Immature natural killer cell (primary cell): Measurements from ENCODE around the gene BLOC1S6. TPM values are rescaled to one million over a fixed set of nuclear protein-coding genes. Genes with fewer than 3 reads are reported as not detected.

Source experiments
- DNase-seq, 3 donors: peaks; one replicate each; pipeline ENCODE4 v3.0.0; 2022; ENCODE audit warnings: mixed read lengths in 1 of 3
- H3K27ac Mint-ChIP-seq, 6 donors: one replicate each; pipeline ENCODE4 v1.8.0; 2020; ENCODE audit warnings: mixed read lengths in 6 of 6, mild to moderate bottlenecking in 5 of 6, inconsistent platforms in 4 of 6, moderate library complexity in 3 of 6
- H3K27me3 Mint-ChIP-seq, 3 donors: one replicate each; pipeline ENCODE4 v1.8.0; 2020 to 2021; ENCODE audit warnings: low read depth in 3 of 3, mild to moderate bottlenecking in 3 of 3, mixed read lengths in 3 of 3, moderate library complexity in 3 of 3, inconsistent platforms in 1 of 3
- H3K36me3 Mint-ChIP-seq, 3 donors: one replicate each; pipeline ENCODE4 v1.8.0; 2020; ENCODE audit warnings: mixed read lengths in 3 of 3, inconsistent platforms in 2 of 3, mild to moderate bottlenecking in 2 of 3
- H3K4me1 Mint-ChIP-seq, 2 donors: one replicate each; pipeline ENCODE4 v1.8.0; 2020; ENCODE audit warnings: inconsistent platforms in 2 of 2, mild to moderate bottlenecking in 2 of 2, mixed read lengths in 2 of 2, moderate library complexity in 1 of 2
- H3K4me3 Mint-ChIP-seq, 5 donors: one replicate each; pipeline ENCODE4 v1.8.0; 2020; ENCODE audit warnings: mild to moderate bottlenecking in 5 of 5, mixed read lengths in 5 of 5, inconsistent platforms in 3 of 5, moderate library complexity in 3 of 5
- H3K9me3 Mint-ChIP-seq, 6 donors: one replicate each; pipeline ENCODE4 v1.8.0; 2020; ENCODE audit warnings: mild to moderate bottlenecking in 6 of 6, mixed read lengths in 6 of 6, inconsistent platforms in 4 of 6, moderate library complexity in 3 of 6
- polyA plus RNA-seq, 3 donors: library from polyadenylated mRNA; unstranded; fragments of 300-500 nt; fragmentation: Illumina TruSeq; gene quantifications; one replicate each; pipeline ENCODE4 v1.2.3, GENCODE V29; 2021

BLOC1S6 gene
- 10 to 100 TPM; 45.0 to 57.1 (median 52.1) TPM for polyA plus RNA-seq

- no peaks in the 10 kb centered on the region for H3K9me3 Mint-ChIP-seq
- no peaks in the 10 kb centered on the region for H3K36me3 Mint-ChIP-seq
- H3K4me1 Mint-ChIP-seq, result peaks cover 33 to 53% of the 10 kb centered on the region in 2 donors
- peak within 1 kb of the TSS; percentile 98 to 100 (median 100) for H3K27ac Mint-ChIP-seq
- peaks cover 10 to 14% (median 13%) of the 10 kb centered on the region in 3 donors for H3K27me3 Mint-ChIP-seq
- H3K4me3 Mint-ChIP-seq, result peak within 1 kb of the TSS; percentile 94 to 100 (median 96)
- peak; percentile 96 to 97 (median 96) for DNase-seq
Observed at GRCh38 chr15:45587095-45587862, at the start of gene BLOC1S6. Gene BLOC1S6, plus strand, starts transcription at chr15:45587379. Its CDS starts 65 bp downstream, at chr15:45587444.

- Mint-ChIP-seq H3K27ac (no peak overlapping the region), H3K4me1 (no peaks in the 10 kb centered on the region), H3K4me3 (no peak overlapping the region), H3K27me3 (peaks cover 0 to 3% (median 0%) of the 10 kb centered on the region in 3 donors), H3K36me3 (no peaks in the 10 kb centered on the region), H3K9me3 (no peaks in the 10 kb centered on the region)
- no peak for DNase-seq
Observed at GRCh38 chr15:45539680-45540079, 47.5 kb upstream of the BLOC1S6 start.

GRCh38 chr15:45540531-45540930 is 46.6 kb upstream of the BLOC1S6 start:
- DNase-seq, result no peak
- Mint-ChIP-seq H3K4me1 (no peaks in the 10 kb centered on the region), H3K9me3 (no peaks in the 10 kb centered on the region), H3K4me3 (no peak overlapping the region), H3K27me3 (peaks cover 0 to 2% (median 0%) of the 10 kb centered on the region in 3 donors), H3K36me3 (no peaks in the 10 kb centered on the region), H3K27ac (no peak overlapping the region)

- no peak overlapping the region for H3K4me3 Mint-ChIP-seq
- no peak overlapping the region for H3K27ac Mint-ChIP-seq
- H3K4me1 Mint-ChIP-seq, result no peaks in the 10 kb centered on the region
- DNase-seq, result no peak
- H3K9me3 Mint-ChIP-seq, result no peaks in the 10 kb centered on the region
- H3K36me3 Mint-ChIP-seq, result no peaks in the 10 kb centered on the region
- H3K27me3 Mint-ChIP-seq, result peaks cover 0 to 3% (median 0%) of the 10 kb centered on the region in 3 donors
Observed at GRCh38 chr15:45543051-45543450, 44.1 kb upstream of the BLOC1S6 start.

- H3K27me3 Mint-ChIP-seq, result peaks cover 0 to 3% (median 2%) of the 10 kb centered on the region in 3 donors
Observed at GRCh38 chr15:45544266-45545023, 42.7 kb upstream of the BLOC1S6 start.

GRCh38 chr15:45546789-45547188 is 40.4 kb upstream of the BLOC1S6 start:
- Mint-ChIP-seq H3K4me3 (no peak overlapping the region), H3K9me3 (no peaks in the 10 kb centered on the region), H3K27ac (no peak overlapping the region), H3K4me1 (no peaks in the 10 kb centered on the region), H3K27me3 (peaks cover 0 to 9% (median 5%) of the 10 kb centered on the region in 3 donors), H3K36me3 (no peaks in the 10 kb centered on the region)
- no peak for DNase-seq

More at GRCh38 chr15:45544266-45545023, 42.7 kb upstream of the BLOC1S6 start:
- H3K27ac Mint-ChIP-seq, result no peak overlapping the region
- DNase-seq, result no peak
- H3K4me3 Mint-ChIP-seq, result no peak overlapping the region
- no peaks in the 10 kb centered on the region for H3K9me3 Mint-ChIP-seq
- H3K4me1 Mint-ChIP-seq, result no peaks in the 10 kb centered on the region
- H3K36me3 Mint-ChIP-seq, result no peaks in the 10 kb centered on the region

- no peaks in the 10 kb centered on the region for H3K4me1 Mint-ChIP-seq
- no peaks in the 10 kb centered on the region for H3K9me3 Mint-ChIP-seq
- H3K36me3 Mint-ChIP-seq, result no peaks in the 10 kb centered on the region
- H3K4me3 Mint-ChIP-seq, result no peak overlapping the region
- no peak overlapping the region for H3K27ac Mint-ChIP-seq
- DNase-seq, result no peak
- peaks cover 0 to 9% (median 5%) of the 10 kb centered on the region in 3 donors for H3K27me3 Mint-ChIP-seq
Observed at GRCh38 chr15:45548753-45549520, 38.2 kb upstream of the BLOC1S6 start.

GRCh38 chr15:45549541-45550220 is 37.5 kb upstream of the BLOC1S6 start:
- no peaks in the 10 kb centered on the region for H3K9me3 Mint-ChIP-seq
- peaks cover 0 to 12% (median 9%) of the 10 kb centered on the region in 3 donors for H3K27me3 Mint-ChIP-seq
- no peak overlapping the region for H3K4me3 Mint-ChIP-seq
- no peaks in the 10 kb centered on the region for H3K36me3 Mint-ChIP-seq
- no peaks in the 10 kb centered on the region for H3K4me1 Mint-ChIP-seq
- no peak for DNase-seq
- no peak overlapping the region for H3K27ac Mint-ChIP-seq

GRCh38 chr15:45550436-45550835 is 36.7 kb upstream of the BLOC1S6 start:
- Mint-ChIP-seq H3K27ac (no peak overlapping the region), H3K27me3 (peaks cover 2 to 13% (median 9%) of the 10 kb centered on the region in 3 donors), H3K4me3 (no peak overlapping the region), H3K36me3 (no peaks in the 10 kb centered on the region), H3K9me3 (no peaks in the 10 kb centered on the region), H3K4me1 (no peaks in the 10 kb centered on the region)
- DNase-seq, result no peak

GRCh38 chr15:45551676-45552075 is 35.5 kb upstream of the BLOC1S6 start:
- H3K9me3 Mint-ChIP-seq, result no peaks in the 10 kb centered on the region
- H3K4me1 Mint-ChIP-seq, result no peaks in the 10 kb centered on the region
- peaks cover 6 to 13% (median 9%) of the 10 kb centered on the region in 3 donors for H3K27me3 Mint-ChIP-seq
- no peaks in the 10 kb centered on the region for H3K36me3 Mint-ChIP-seq
- H3K27ac Mint-ChIP-seq, result no peak overlapping the region
- no peak overlapping the region for H3K4me3 Mint-ChIP-seq
- DNase-seq, result no peak

GRCh38 chr15:45555934-45556608 is 31.1 kb upstream of the BLOC1S6 start:
- Mint-ChIP-seq H3K9me3 (no peaks in the 10 kb centered on the region), H3K4me3 (no peak overlapping the region), H3K27me3 (peaks cover 5 to 11% (median 6%) of the 10 kb centered on the region in 3 donors)

GRCh38 chr15:45572617-45573016 is 14.6 kb upstream of the BLOC1S6 start:
- no peak overlapping the region for H3K27ac Mint-ChIP-seq
- no peak for DNase-seq
- no peaks in the 10 kb centered on the region for H3K4me1 Mint-ChIP-seq
- H3K9me3 Mint-ChIP-seq, result no peaks in the 10 kb centered on the region
- no peaks in the 10 kb centered on the region for H3K36me3 Mint-ChIP-seq
- peaks cover 1 to 14% (median 8%) of the 10 kb centered on the region in 3 donors for H3K27me3 Mint-ChIP-seq
- H3K4me3 Mint-ChIP-seq, result no peak overlapping the region

More at GRCh38 chr15:45555934-45556608, 31.1 kb upstream of the BLOC1S6 start:
- Mint-ChIP-seq H3K4me1 (no peaks in the 10 kb centered on the region), H3K36me3 (no peaks in the 10 kb centered on the region), H3K27ac (no peak overlapping the region)
- no peak for DNase-seq
